ENCODE measurements around the gene SLIT3.

GRCh38 chr5:168832308-168832707 lies 468.6 kb downstream of the SLIT3 start:
- TF ChIP-seq GATA2 (CRISPR knock-in tag; IDR thresholded peaks at IDR 0.05) (no peak), NRF1 (IDR thresholded peaks at IDR 0.05; ENCODE audit: low read depth, low read length) (no peak), CTCF (IDR thresholded peaks at IDR 0.05) (no peak), FOXM1 (IDR thresholded peaks at IDR 0.05; ENCODE audit: low read depth) (no peak), RFX5 (IDR thresholded peaks at IDR 0.05; ENCODE audit: low read length) (no peak)
- TF ChIP-seq, protein P1, sequence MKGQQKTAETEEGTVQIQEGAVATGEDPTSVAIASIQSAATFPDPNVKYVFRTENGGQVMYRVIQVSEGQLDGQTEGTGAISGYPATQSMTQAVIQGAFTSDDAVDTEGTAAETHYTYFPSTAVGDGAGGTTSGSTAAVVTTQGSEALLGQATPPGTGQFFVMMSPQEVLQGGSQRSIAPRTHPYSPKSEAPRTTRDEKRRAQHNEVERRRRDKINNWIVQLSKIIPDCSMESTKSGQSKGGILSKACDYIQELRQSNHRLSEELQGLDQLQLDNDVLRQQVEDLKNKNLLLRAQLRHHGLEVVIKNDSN (IDR thresholded peaks at IDR 0.05; ENCODE audit: borderline replicate concordance, low read depth): no peak

All from SK-N-SH (cell line).